GM18498 (cell line): ENCODE data around the gene EXT2.

ENCODE experiments used
- ATAC-seq: cut with Tn5 transposase; IDR thresholded peaks from one replicate; pipeline ENCODE4 v1.9.1; 2021; ENCODE audit warnings: mild to moderate bottlenecking, moderate library complexity; ENCODE audit not compliant: unreplicated experiment

The EXT2 gene

DNA sequence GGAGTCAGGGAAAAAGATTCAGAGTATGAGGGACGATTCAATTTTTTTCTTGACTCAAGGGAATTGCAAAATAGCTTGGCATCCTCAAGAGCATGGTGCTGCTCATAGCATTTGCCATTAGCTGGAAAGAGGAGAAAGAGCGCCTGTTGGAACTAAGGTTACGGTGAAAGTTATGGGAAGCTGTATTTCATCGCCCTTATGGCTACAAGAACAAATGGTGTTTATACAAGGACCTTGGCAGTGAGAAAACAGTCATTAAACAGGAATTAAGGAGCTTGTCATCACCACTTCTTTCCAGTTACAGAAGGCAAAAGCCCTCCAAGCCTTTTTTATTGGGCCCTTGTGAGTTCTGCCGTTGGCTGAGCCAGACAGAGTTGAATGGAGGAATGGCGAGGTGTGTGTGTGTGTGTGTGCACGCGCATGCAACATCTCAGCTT, 140.3 kb downstream of the EXT2 start:
- no peak for ATAC-seq

DNA sequence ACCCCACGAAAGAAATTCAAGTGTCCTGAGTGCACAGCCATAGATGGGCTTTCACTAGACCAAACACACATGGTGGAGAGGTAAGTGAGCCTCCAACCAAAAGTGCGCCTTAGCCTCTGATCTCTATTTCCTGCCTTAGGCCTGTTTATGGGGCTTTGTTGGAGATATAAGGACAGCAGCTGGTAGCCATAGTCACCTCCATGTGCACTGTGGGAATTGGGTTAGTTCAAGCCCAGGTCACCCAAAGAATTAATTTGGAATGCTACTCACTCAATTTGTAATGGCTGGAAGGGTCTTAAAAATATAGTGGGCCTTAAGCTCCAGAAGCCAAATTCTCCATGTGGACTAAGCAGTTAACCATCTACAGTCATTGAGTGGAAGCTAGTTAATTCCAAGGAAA, 140.8 kb downstream of the EXT2 start:
- no peak for ATAC-seq

DNA sequence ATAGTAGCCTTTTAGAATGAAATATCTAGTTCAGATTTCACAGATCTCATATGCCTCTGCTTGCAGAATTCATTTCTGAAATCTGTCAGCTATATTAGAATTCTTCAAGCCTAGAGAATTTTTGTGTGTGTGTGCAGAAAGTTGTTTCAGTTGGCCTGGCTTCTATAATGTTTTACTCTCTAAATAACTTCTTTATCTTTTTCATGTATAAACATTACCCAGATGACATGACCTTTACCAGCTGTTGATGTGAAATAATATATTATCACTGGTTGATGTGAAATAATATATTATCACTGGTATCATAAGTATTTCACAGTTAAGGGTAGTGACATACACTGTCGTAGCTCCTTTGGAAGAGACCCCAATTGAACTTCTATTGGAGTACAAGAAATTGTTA, 141.7 kb downstream of the EXT2 start:
- ATAC-seq: no peak

DNA sequence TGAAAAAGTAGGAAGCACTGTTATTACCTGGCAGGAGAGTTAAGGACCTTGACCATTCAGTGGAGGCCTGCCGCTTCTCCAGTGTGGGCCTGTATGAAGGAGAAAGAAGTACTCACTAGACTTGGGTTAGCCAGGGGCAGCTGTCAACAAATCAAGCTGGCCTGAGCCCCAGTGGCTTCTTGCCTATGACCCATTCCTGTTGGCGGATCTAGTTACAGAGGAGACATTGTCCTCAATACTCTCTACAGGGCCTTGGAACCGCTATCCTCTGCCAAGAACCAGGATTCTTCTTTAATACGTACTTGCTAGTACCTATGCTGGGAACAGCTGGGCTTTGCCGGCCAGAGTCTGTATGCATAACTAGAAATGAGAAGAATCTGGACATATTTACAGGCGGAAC, 146.4 kb downstream of the EXT2 start:
- no peak for ATAC-seq

DNA sequence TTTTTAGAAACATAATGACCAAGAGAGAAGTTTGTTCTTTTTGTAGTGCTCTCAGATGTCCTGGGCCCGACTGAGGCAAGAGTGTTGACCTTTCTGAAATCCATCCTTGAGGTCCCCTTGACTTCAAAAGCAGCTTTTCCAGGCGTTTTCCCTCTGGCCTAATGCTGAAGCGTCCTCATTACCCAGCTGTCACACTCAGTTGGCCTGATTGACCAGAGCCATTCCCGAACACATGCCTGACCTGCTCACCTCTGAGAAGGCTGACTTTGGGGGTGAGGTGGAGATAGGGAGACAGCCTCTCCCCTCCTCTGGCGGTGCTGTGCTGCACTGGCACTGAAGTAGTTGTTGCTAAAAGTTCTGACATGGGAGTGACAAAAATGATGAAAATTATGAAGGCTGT, 147.6 kb downstream of the EXT2 start:
- no peak for ATAC-seq

DNA sequence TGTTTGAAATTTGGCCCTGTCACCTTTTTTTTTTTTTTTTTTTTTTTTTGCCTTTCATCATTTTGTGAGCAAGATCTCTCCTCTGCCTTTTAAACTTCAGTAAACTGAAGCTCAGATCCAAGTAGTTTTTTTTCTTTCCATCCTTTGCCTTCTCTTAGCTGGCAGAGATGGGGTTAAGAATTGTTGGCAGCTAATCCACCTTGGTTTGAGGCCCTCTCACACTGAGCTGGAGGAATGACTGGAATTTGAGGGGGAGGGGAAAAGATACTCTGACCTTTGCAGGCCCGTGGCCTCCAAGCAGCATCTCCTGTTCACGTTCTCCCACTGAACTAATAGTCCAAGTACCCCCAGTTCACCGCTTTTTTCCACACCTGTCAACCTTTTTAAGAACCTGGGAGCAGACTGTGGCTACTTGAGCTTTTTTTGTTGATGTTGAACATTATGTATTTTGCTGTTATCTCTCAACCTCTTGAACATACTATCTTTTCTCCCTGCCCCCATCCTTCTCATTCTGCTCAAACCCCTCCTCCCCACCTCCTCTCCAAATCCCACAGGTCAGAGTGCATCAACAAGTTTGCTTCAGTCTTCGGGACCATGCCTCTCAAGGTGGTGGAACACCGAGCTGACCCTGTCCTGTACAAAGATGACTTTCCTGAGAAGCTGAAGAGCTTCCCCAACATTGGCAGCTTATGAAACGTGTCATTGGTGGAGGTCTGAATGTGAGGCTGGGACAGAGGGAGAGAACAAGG, 148.3 kb downstream of the EXT2 start:
- no peak for ATAC-seq

DNA sequence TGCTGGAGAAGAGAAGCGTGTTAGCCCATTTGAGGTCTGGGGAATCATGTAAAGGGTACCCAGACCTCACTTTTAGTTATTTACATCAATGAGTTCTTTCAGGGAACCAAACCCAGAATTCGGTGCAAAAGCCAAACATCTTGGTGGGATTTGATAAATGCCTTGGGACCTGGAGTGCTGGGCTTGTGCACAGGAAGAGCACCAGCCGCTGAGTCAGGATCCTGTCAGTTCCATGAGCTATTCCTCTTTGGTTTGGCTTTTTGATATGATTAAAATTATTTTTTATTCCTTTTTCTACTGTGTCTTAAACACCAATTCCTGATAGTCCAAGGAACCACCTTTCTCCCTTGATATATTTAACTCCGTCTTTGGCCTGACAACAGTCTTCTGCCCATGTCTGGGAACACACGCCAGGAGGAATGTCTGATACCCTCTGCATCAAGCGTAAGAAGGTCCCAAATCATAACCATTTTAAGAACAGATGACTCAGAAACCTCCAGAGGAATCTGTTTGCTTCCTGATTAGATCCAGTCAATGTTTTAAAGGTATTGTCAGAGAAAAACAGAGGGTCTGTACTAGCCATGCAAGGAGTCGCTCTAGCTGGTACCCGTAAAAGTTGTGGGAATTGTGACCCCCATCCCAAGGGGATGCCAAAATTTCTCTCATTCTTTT, 149.3 kb downstream of the EXT2 start:
- no peak for ATAC-seq

DNA sequence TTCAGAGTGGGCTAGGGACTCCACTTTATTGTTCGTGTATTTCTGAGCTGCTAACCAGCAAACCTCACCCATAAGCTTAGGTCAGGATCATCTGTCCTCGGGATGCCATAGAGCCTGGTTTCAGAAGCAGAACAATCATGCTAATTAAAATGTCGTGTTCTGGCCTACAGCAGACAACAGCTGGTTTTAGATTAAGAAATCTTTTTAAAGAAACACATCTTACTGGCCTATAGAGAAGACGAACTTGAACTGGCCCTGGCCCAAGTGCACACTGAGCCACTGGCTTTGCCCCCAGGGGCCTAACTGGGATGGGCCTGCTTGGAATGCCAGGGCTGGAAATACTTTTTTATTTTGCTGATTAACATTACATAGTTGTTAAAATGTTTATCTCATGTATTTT, 151.2 kb downstream of the EXT2 start:
- ATAC-seq: no peak

DNA sequence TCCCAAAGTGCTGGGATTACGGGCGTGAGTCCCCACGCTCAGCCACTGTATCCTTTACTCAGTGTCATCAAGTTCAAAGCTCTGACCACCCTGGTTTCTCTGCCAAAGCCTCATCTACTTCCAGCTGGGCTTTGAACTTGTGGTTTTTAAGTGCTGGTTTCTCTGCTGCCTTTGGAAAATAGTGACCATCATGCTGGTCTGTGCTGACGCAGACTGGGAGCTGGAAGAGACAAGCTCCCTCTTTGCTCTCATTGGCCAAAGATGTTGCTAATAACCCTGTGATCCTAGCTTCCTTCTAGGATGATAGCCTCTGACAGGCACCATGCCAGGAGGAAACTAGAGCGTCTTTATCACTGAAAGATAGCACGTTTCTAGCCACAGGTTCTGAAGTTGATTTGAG, 152.0 kb downstream of the EXT2 start:
- no peak for ATAC-seq

DNA sequence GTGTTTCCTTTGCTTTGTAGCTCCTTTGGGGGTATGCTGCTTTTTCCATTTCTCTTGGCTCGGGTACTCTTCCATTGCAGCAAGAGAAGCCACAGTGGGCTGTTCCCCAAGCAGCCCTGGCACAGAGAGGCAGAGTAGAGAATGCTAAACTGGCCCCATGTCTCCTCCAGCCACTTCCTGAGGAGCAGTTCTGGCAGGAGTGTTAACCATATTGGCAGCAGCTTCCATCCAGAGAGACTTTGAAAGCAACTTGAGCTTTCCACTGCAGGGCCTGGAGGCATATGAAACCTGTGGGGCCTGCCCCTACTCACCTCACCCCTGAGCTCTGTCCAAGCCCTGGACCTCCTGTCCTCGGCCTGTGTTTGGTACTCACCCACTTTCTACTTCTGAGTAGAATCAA, 152.6 kb downstream of the EXT2 start:
- ATAC-seq: no peak

DNA sequence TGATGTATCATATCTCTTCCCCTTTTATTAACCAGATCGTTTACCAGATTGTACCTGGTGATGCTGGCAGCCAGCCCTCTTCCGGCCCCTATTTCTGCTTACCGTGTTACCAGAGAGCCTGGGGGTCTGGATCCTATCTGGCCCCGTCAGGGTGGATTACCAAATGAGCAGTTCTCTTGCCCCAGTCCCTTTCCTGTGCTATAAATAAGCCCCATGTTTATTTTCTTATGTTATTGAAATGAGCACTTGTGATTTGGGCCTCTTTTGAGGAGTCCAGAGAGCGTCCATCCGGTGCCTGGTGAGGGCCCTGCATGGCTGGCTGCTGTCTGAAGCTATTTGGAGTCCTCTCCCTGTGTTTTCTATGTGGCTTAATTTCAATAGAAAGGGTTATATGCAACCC, 154.9 kb downstream of the EXT2 start:
- no peak for ATAC-seq

DNA sequence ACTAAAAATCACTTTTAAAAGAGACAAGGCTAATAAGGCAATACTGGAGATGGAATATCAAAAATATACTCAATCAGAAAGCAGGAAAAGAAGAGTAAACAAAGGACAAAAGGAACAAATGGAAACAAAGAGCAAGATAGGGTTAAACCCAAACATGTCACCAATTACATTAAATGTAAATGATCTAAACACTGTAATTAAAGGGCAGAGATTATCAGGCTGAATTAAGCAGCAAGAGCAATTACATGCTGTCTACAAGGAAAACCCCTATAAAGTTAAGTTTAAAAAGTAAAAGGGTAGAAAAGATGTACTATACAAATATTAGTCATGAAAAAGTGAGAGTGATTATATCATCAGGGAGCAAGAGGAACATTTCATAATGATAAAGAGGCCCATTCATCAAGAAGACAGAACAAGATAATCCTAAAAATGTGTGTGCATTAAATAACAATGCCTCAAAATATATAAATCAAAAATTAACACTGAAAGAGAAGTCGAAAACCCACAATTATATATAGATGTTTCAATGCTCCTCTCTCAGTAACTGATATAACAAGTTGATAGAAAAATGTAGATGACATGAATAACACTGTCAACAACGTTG, 157.6 kb downstream of the EXT2 start:
- no peak for ATAC-seq

DNA sequence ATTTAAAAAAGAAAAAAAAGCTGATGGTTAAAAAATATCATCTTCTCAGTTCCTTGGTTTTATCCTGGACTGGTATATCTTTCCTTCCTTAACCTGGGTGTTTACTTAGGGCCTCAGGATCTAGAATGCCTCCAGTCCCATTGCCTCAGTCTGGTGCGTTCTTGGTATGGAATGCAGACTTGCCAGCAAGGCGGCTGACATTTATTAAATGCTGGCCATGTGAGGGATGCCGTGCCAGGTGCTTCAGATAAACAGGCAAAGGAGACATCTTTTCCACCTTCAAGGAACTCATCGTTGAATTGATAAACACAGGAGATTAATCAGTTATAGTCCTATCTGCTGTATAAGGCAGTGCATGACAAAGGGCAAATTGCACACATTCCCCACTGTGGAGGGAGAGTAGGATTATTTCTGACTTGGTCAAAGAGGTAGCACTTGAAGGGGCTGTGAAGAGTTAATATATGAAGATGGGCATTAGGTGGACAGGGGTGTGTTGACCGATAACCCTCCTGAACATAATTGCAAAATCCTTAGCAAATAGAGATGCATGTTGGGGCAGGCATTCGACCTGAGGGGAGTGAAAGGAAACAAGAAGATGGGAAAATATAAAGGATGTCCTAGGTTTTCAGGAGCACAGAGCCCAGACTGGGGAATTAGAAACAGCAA, 160.1 kb downstream of the EXT2 start:
- ATAC-seq: no peak

DNA sequence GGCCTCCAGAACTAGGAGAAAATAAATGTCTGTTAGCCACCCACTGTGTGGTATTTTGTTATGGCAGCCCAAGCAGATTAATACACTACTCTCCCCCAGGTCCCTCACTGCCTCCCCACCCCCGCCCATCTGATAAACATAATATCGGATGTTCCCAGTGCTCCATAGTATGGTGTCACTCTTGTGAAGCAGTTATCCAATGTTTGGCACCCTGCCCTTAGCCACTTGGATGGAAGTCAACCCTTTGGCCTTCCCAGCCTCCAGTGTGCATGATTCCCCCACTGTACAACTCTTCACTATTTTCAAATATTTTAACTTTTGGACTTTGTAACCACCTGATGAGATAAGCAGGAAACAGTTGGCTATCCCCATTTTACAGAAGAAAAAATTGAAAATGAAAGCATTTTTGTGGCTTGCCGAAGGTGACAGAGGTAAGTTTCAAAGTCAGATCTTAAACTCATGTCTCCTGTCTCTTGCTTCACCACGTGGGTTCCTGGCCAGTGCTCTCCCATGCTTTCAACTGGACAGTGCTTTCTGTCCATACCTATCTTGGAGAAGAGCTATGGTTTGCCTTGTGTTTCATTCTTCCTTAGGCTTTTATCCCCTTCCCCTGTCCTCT, 161.3 kb downstream of the EXT2 start:
- no peak for ATAC-seq

DNA sequence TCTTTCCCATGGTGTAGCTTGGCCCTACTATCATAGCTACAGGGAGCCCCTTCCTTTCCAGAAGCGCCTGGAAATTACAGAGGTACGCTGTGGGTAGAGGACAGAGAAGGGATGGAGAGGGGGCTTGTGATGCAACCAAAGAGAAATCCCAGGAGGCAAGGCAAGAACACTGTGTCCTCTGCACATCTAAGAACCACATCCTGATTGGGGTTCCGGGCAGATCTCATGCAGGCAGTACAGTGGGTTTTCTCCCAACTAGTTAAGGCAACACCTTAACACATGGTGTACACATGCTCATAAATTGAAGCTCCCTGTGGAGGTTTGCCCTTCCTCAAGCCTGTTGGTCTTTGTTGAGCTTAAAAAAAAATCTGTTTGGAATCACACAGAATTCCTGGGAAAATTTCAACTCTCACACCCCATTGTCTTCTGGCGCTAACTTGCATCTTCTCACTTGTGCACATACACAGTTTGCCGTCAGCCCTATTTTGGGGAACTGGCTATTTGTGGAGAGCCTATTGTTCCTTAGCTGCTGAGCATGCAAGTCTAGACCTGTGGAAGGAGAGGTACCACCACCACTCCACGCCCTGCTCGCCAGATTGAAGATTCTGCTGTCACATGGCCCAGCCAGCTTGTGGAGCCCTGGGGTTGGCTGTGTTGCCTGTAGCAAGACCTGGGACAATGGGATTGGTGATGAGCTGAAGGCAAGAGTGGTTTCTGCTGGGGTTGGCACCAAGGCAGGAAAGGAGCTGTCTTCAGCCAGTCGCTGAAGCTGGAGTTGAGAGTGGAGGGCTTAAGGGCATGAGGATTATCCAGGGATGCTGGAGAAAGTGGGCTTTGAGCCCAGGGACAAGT, 162.1 kb downstream of the EXT2 start:
- ATAC-seq: no peak

DNA sequence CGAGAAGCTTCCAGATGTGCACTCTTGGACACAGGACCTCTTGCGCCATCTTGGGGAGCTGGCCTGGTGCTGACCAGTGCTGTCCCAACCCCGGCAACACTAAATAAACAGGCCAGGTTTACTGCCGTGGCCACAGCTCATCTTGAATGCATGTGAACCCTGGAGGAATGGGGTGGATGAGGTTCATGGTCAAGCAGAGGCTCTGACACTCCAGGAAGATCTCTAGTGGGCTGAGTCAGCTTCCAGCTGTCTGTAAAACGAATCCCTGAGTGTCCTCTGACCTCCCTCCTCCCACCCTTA, 162.7 kb downstream of the EXT2 start:
- no peak for ATAC-seq

DNA sequence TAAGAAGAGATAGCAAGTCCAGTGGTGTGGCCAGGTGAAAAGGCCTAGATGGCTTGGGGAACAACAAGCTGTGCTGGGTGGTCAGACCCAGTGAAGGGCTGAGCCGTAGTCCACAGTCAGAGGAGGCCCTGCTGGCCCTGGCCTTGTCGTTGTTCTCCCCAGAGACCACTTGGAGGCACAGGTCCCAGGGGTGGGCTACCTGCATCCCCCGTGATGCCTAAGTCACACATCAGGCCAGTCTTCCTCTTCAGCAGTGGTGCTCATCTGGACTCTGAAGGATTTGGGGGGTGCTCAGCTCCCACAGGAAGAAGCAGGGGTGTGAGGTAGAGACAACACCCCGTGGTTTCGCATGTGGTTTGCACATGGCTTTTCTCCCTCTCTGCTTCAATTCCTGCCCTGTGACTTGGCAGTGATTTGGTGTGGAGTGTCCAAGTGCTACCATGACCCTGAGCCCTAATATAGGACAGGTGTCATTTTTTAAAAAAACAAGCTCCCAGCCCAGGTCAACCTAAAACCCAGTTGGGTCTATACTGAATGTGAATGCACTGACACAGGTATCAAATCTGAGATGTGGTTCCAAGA, 163.5 kb downstream of the EXT2 start:
- no peak for ATAC-seq

DNA sequence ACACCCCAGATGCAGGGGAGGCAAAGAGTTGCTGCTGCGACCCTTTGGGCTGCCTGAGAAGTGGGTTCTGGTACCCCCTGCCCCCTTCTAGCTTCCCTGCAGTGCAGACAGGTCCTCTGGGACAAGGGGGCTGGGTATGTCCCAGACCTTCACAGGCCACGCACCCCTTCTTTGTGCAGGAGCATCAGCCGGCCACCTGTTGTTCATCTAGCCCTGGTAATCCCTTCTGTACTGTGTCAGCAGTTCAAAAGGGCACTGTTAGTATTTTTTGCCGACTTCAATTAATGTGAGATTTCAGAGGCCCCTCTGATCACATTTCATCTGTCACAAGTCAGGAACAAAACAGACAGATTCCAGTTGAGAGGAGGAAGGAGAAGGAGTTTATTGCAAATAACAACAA, 164.6 kb downstream of the EXT2 start:
- no peak for ATAC-seq

DNA sequence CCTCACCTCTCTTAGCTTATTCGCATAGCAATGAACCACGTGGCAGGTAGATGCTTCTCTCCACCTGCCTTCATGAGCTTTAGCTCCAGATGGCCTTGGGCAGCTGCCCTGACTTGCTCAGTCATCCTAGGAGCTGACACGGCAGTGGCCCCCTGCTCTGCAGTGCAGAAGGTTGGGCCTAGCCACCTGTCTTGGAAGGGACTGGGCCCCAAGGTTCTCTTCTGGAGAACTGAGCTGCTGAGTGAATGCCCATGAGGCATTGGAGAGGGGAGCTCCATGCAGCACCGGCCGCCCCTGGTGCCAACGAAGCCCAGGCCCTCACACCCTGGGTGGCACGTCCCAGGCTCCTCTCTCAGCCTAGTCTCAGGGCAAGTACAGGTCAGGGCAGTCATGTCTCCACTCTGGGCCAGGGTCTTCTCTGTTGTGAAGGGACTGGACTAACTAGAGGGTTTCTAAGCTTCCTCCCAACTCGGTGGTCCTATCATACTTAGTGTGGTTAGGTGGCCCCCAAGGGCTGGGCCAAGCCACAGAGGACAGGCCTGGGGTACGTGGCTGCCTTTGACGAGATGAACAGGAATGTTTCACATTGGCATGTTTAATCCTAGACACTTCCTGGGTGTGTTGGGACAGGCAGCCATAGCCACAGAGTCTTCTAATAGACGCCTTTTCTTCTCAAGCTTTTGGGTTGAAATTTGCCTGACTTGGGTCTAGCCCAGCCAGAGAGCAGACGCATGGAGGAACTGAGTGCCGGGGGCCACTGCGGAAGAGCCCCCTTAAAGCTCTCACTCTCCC, 166.5 kb downstream of the EXT2 start:
- no peak for ATAC-seq
